ENCODE results near the gene LIN37. TPM values are rescaled to one million over a fixed set of nuclear protein-coding genes. Genes with fewer than 3 reads are reported as not detected.

LIN37 gene, protein sequence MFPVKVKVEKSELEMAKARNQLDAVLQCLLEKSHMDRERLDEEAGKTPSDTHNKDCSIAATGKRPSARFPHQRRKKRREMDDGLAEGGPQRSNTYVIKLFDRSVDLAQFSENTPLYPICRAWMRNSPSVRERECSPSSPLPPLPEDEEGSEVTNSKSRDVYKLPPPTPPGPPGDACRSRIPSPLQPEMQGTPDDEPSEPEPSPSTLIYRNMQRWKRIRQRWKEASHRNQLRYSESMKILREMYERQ
- total RNA-seq = 1 to 10 TPM; 8.3 to 9.4 TPM
- long read RNA-seq, donor 1, partial matches to known transcripts = 0 of 2 reads
- long read RNA-seq, donor 1, other reads (novel, unspliced or antisense) = 0 of 2 reads
- long read RNA-seq, donor 2, transcript LIN37-201 (9 exons, 1,150 nt) = major isoform, 5 of 5 reads
- long read RNA-seq, donor 2, partial matches to known transcripts = 0 of 5 reads
- long read RNA-seq, donor 2, other reads (novel, unspliced or antisense) = 0 of 5 reads

DNA sequence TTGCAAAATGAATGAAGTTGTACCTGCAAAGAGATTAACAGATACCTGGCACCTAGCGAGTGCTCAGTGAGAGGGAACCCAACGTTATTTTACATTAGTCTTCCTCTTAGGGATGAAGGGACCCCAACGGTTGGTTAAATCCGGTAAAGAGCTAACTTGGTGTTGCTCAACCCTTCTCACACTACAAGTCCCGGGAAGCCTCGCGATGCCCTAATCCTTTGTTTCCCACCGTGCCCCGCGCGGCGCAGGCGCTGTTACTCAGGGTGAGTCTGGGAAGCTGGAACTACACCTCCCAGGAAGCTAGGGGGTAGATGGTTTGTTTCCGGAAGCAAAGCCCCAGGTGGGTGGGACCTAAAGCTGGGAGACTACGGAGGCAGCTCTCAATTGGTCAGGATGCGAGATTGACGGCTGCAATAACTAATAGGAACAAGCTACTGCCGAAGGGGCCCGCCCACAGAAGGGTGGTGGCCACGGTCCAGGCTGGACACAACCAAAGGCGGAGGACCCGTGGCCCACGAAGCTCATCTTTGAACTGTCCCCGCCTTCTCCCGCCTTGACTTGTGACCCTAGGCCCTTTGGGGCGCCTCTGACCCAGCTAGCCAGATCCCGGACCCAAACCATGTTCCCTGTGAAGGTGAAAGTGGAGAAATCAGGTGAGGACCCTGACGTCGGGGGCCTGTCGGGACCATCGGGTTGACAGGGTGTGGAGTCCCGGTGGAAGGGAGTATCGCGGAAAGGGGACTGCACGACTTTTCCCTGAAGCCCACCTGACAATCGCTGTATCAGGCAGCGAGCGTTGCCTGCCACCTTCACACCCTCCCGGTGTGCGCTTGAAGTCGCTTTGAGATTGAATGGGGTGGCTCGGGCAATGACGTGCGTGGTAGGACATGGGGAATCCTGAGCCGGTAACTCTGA, at the start of gene LIN37:
TSS of gene LIN37 (plus strand) at position 471 of the 915 bp plus-strand sequence. CDS start at position 620, 149 bp downstream.
- DNase-seq (ENCODE audit: low spot score) = peak; percentile 100
- intact Hi-C loops (cut with DNase I) = loop anchor here in 1 of 2 donors (10.0 kb wide), 1 partner anchor 186 kb away; the partner anchor contains the start of gene LRFN3

DNA sequence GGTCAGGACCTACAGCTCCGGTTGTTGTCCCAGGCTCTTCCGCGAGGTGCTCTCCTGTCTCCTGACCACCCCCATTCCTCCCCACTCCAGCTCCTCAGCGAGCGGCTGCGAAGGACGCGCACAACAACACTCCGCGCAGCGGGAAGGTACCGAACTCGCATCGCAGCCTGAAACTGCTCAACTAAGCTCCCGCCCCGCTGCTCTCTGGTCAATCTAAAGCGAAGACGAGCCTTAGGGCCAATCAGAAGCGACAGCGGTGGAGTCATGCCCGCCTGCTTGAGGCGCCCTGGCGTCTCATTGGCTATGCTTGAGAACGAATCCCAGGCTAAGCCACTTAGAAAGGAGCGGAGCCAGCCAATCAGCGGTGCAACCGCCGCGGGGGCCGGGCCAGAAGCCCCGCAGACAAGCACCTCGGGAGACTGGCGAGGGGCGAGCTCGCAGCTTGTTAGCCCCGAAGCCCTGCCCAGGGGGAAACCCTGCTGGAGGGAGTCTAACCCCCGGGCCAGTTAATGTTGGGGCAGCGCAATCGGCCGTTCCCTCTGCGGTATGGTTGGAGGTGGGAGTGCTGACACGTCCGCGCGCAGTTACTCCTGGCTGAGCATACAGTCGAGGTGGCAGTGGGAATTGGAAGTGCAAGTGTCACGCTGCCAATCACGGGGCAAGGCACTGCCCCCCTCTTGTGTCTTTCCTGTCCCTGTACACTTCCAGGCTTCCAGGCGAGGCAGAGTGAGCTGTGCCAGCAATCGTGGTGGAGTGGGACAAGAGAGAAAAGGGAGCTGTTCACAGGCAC, 46.0 kb upstream of the LIN37 start:
- intact Hi-C loops (cut with DNase I) = no loop called here
- DNase-seq (ENCODE audit: low spot score) = peak; percentile 97

DNA sequence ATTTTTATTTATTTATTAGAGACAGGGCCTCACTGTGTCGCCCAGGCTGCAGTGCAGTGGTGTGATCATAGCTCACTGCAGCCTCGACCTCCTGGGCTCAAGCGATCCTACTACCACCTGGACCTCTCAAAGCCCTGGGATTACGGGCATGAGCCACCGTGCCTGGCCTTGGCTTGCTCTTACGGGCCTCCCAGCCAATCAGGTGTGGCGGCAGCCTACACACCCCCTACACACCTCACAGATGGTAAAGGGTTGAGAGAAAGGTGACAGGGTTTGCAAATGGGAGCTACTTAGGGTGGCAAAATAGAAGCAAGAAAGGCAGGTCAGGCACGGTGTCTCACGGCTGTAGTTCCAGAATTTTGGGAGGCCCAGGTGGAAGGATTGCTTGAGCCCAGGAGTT, 45.0 kb upstream of the LIN37 start:
- DNase-seq (ENCODE audit: low spot score) = no peak
- intact Hi-C loops (cut with DNase I) = no loop called here

DNA sequence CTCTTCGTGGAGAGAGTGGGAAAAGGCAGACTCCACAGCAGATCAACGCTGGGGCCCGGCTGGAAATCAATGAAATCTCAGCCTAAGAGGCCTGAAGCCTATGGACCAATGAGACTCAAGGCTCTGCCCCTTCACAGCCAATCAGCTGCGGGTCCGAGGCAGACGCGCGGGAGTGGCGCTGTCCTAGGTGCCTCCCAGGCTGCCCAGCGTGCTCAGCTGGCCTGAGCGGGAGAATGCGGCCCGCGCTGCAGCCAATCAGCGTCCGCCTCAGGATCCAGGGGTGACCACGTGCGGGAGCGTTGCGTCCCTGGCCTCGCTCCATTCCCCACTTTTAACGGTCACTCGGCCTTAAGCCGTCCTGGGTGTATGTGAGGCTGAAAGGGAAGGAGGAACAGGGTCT, 44.2 kb upstream of the LIN37 start, which contains the start of gene ZBTB32:
TSS of gene ZBTB32 (plus strand) at position 341 of the 400 bp plus-strand sequence. CDS start 10,069 bp downstream, outside the sequence.
- no peak for DNase-seq (ENCODE audit: low spot score)
- intact Hi-C loops (cut with DNase I) = no loop called here

DNA sequence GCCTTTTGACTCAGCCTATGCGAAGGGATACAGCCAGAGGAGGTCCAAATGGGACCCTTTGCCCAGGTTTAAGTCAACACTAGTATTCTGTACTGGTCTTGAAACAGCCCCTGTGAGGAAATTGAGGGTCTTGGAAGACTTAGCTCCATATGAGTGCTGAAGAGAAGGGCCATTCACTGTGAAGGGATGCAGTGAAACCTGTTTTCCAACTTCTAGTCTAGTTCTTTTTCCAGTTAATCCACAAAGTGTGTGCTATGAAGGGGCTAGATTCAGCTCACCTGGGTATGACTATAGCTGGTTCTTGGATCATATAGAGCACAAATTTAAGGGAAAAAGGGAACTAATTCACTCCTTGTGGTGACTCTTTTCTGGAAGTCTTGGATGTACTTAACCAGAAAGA, 40.0 kb upstream of the LIN37 start:
- intact Hi-C loops (cut with DNase I) = no loop called here
- DNase-seq (ENCODE audit: low spot score) = no peak

DNA sequence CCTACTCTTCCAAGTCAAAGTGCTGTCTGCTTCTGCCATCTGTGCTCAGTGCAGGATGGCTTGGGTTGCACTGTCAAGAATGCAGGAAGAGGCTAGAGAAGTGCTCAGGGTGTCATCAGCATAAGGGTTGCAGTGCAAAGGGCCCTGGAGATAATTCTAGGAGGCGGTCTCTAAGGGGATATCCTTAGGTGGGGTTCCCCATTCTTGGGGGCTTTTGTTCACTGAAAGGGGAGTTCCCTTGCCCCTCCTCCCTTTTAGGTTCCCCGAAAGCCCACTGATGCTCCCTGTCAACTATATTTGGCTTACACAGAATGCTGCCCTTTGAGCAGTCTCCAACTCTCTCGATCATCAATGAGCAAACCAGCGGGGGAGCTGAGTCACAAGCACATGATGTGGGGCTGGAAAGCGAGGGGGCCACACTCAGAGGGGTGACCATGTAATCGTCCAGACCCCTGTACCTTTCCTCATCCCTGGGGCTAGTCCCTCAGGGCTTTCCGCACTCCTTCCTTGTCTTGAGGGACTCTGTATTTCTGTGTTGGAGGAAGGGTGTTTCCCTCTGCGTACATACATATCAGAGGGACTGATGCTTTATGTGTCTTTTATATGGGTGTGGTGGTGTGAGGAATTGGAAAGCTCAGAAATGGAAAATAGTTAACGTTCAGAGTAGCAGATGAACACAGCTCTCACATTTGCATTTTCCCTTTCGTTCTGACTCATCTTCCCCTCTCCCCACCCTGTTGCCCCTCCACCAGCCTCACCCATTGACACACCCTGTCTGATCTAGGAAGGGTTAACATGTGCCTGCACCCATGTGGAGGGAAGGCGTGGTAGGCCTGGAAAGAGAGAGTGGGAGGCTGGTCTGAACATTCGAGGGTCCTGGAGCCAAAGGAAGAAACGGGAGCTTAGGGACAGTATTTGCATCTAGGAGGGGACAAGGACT, 37.3 kb upstream of the LIN37 start:
- DNase-seq (ENCODE audit: low spot score) = no peak
- intact Hi-C loops (cut with DNase I) = loop anchor here in 1 of 2 donors (10.0 kb wide), 1 partner anchor 224 kb away; the partner anchor contains the start of gene LRFN3

DNA sequence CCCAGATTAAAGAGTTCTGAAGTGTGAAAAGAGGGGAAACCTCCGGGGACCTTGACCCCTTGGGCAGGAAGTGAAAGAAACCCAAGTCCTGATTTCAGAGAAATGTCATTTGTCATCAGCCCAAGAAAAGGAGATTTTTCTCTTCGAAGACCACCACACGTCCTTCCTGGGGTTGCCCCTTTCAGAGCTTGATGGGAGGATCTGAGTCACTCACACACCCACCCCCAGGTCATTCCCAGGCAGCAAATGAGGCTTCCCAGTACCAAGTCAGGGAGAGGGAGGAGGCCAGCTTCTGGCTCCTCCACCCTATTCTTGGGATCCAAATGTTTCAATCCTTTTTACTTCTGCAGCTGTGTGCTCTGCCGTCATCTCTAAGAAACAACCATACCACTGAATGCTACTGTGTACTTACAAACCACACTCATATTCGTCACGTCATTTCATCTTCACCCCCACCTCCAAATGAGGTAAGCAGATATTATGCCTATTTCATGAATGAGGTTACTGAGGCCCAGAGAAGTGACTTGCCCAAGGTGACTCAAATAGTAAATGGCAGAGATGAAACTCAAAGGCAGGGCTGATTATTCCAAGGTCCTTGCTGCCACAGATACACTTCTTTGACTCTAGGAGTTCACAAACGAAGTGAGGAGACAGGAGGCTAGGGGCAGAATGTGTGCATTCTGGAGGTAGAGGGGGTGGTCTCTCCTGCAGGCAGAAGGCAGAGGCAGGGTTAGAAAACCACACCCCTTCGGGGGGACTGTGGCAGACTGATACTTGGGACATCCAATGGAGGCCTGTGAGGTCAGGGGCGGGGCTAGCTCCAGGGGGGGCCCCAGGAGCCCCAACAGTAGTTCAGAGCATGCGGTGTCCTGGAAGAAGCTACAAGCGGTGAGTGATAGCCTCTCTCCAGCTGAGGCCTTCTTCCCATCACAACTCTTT, 35.5 kb upstream of the LIN37 start:
- no peak for DNase-seq (ENCODE audit: low spot score)
- intact Hi-C loops (cut with DNase I) = loop anchor here in 1 of 2 donors (10.0 kb wide), 1 partner anchor 222 kb away; the partner anchor contains the start of gene LRFN3

DNA sequence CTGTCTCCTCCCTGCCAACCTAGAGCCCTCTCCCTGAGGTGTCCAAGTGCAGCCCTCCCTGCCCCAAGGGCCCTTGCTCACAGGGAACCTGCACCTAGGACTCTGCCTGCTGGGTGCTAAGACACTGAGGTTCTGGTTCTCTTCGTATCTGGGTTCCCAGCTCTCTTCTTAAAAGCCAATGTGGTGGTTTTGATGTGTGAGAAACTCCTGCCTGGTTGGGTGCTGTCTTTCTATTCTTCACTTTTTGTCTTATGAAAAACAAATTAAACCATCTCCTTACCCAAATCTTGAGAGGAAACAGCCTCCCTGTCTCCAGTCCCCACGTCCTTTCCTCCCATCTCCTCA, 34.9 kb upstream of the LIN37 start:
- intact Hi-C loops (cut with DNase I) = loop anchor here in 1 of 2 donors (10.0 kb wide), 1 partner anchor 221 kb away; the partner anchor contains the start of gene LRFN3

DNA sequence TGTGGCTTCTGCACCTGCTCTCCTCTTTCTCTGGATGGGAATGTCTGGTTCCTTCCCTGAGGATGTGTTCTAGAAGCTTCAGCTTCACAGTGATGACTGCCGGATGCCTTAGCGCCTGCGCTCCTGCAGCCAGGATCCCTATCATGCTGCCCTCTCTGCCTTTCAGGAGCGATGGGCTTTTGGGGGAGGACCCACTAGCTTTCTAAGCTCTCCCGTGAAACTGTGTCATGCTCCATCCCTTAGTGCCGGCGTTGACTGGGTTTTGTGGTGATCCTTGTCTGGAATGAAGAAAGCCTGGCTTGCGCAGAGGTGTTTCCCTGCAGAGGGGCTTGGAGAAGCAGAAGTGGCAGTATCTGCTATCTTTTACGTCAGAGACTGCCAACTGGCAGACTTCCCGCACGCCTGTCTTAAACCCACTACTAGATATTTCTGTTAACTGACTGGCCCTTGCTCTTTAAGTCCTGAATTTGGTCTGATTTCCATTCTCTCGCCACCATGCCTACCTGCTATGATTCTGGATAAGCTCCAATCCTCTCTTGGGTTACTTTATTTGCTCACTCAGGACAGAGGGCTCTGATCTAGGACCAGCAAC, 34.4 kb upstream of the LIN37 start:
- intact Hi-C loops (cut with DNase I) = loop anchor here in 1 of 2 donors (10.0 kb wide), 1 partner anchor 221 kb away; the partner anchor contains the start of gene LRFN3
- no peak for DNase-seq (ENCODE audit: low spot score)

More for the DNA sequence above, 34.9 kb upstream of the LIN37 start:
- no peak for DNase-seq (ENCODE audit: low spot score)

DNA sequence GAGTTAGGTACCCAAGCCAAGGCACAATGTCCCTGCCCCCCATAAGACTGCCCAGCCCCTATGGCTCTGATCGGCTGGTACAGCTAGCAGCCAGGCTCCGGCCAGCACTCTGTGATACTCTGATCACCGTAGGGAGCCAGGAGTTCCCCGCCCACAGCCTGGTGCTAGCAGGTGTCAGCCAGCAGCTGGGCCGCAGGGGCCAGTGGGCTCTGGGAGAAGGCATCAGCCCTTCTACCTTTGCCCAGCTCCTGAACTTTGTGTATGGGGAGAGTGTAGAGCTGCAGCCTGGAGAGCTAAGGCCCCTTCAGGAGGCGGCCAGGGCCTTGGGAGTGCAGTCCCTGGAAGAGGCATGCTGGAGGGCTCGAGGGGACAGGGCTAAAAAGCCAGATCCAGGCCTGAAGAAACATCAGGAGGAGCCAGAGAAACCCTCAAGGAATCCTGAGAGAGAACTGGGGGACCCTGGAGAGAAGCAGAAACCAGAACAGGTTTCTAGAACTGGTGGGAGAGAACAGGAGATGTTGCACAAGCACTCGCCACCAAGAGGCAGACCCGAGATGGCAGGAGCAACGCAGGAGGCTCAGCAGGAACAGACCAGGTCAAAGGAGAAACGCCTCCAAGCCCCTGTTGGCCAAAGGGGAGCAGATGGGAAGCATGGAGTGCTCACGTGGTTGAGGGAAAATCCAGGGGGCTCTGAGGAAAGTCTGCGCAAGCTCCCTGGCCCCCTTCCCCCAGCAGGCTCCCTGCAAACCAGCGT, 33.6 kb upstream of the LIN37 start:
- no peak for DNase-seq (ENCODE audit: low spot score)
- intact Hi-C loops (cut with DNase I) = loop anchor here in 1 of 2 donors (10.0 kb wide), 1 partner anchor 220 kb away; the partner anchor contains the start of gene LRFN3

DNA sequence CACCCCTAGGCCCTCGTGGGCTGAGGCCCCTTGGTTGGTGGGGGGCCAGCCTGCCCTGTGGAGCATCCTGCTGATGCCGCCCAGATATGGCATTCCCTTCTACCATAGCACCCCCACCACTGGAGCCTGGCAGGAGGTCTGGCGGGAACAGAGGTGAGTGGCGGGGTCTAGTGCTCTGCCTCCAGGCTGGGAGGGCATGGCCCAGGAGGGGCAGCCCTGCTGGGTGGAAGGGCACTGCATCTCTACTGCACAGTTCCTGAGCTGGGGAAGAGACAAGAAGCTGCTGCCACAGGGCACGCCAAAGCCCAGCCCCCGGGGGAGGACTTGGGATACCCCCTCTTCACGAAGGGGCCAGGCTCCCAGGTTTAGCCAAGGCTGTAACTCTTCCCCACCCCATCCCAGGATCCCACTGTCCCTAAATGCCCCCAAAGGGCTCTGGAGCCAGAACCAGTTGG, 33.0 kb upstream of the LIN37 start:
- no peak for DNase-seq (ENCODE audit: low spot score)
- intact Hi-C loops (cut with DNase I) = loop anchor here in 1 of 2 donors (10.0 kb wide), 1 partner anchor 219 kb away; the partner anchor contains the start of gene LRFN3

DNA sequence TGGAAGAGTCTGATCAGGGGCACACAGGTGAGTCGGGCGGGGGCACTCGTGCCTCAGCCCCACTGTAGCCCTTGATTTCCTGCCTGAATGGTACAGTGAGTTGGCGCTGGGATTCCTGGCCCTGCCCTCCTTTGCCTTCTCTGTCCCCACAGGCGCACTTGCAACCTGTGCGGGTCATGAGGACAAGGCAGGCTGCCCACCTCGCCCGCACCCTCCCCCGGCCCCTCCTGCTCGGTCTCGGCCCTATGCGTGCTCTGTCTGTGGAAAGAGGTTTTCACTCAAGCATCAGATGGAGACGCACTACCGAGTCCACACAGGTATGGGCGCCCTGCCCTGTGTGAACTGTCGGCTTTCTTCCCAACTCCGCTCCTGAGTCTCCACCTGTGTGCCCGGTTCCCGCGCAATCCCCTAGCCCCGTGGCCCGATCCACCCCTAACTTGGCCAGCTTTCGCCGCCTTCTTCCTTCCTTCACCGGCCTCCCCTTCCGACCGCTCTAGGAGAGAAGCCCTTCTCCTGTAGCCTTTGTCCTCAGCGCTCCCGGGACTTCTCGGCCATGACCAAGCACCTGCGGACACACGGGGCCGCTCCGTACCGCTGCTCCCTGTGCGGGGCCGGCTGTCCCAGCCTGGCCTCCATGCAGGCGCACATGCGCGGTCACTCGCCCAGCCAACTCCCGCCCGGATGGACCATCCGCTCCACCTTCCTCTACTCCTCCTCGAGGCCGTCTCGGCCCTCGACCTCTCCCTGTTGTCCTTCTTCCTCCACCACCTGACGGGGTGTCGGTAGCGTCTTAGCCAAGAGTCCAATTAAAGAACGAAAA, 32.2 kb upstream of the LIN37 start:
- intact Hi-C loops (cut with DNase I) = loop anchor here in 1 of 2 donors (10.0 kb wide), 1 partner anchor 219 kb away; the partner anchor contains the start of gene LRFN3
- peak; percentile 91 for DNase-seq (ENCODE audit: low spot score)

DNA sequence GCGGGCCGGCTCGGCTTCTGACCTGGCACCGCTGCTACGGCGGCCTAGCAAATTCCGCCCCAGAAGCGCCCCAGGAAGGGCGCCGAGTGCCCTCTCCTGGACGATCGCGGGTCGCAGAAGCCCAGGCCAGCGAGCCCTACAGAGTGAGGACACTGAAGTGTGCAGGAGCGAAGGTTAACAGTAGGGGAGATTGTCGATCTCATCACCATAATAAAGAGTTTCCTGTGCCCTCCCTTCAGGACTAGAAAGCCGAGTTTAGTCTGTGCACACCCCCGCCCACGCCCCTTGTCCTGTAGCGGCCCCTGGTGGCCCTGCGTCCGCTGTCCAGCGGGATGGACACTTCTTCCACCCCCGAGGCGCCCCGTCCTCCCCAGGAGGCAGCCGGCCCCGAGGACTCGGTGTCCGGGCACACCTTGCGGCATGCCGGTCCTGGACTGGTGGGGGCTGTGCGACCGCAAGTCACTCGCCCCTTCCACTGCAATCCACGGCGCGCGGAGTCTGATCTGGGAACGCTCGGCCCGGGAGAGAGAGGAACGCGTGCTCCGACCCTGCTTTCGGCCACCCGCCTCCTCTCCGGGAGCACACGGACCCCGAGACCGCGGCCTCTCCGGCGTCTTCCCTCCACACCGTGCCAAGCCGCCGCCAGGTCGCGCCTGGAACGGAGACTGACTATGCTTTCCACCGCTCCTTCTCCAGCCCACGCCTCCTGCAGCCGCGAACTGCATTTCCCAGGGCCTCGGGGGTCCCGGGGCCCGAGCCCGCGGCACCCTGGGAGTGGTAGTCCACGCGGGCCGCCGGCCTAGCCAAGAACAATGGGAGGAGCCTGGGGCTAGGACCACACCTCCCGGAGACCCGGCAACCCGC, 31.3 kb upstream of the LIN37 start:
- DNase-seq (ENCODE audit: low spot score) = peak; percentile 98
- intact Hi-C loops (cut with DNase I) = loop anchor here in 1 of 2 donors (10.0 kb wide), 1 partner anchor 218 kb away; the partner anchor contains the start of gene LRFN3

Measured in posterior vena cava (tissue), 2 donors.